Measurements from ENCODE around the gene COX7B2.

- TF ChIP-seq ZFP3 (CRISPR knock-in tag; IDR thresholded peaks at IDR 0.05) (no peak), ZNF70 (CRISPR knock-in tag; IDR thresholded peaks at IDR 0.05) (no peak)
These were observed 210.2 kb downstream of the COX7B2 start for GRCh38 chr4:46698891-46699290.

Measured in SK-N-SH treated with all-trans-retinoic acid at 6 μM for 48 hours (cell line).